ENCODE results near the gene ZDHHC3.

ZDHHC3 gene

DNA sequence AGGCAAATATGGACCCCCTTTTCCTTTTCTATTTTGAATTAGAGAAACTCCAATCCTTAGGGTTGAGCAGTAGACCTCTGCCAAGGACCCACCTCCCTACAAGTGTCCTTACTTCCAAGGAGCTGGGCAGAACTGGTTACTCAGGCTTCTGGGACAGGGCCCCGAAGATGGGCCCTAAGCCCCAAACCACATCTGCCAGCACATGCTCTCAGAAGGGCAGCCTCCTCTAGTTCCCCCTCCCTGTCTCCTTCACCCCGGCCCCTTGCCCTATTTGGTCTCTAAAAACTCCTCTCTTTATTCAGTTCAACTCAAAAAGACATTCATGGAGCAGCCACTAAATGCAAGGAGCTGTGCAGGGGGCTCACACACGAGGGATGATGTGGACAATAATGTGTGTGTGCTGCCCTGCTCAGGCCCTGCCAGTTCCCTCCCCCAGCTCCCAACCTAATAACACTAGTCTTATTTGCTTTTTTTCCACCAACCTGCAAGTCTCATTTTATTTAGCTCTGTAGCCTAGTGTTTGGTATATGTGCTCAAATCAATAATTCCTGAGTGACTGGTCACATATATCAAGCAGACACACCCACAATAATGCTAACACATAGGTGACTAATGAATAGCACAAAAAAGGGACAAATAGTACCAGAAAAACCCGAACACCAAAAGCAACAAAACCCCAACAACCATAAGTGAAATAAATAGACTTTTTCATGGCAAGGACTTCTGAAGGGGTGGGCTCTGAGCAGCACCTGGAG, 12.2 kb downstream of the ZDHHC3 start:
- TF ChIP-seq, protein P1, sequence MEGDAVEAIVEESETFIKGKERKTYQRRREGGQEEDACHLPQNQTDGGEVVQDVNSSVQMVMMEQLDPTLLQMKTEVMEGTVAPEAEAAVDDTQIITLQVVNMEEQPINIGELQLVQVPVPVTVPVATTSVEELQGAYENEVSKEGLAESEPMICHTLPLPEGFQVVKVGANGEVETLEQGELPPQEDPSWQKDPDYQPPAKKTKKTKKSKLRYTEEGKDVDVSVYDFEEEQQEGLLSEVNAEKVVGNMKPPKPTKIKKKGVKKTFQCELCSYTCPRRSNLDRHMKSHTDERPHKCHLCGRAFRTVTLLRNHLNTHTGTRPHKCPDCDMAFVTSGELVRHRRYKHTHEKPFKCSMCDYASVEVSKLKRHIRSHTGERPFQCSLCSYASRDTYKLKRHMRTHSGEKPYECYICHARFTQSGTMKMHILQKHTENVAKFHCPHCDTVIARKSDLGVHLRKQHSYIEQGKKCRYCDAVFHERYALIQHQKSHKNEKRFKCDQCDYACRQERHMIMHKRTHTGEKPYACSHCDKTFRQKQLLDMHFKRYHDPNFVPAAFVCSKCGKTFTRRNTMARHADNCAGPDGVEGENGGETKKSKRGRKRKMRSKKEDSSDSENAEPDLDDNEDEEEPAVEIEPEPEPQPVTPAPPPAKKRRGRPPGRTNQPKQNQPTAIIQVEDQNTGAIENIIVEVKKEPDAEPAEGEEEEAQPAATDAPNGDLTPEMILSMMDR (IDR thresholded peaks at IDR 0.05), result no peak
- Histone ChIP-seq H3K27me3 (no peaks in the 10 kb centered on the region), H3K27ac (peak overlapping the region; percentile 85), H3K36me3 (peaks cover 7% of the 10 kb centered on the region), H3K4me3 (ENCODE audit: low read depth in 1 of 2, low read length in 1 of 2) (no peak overlapping the region), H3K9me3 (no peaks in the 10 kb centered on the region), H3K4me1 (ENCODE audit: control insufficient read depth in 1 of 2, insufficient read depth in 1 of 2, low read depth in 1 of 2, low read length in 1 of 2) (peaks cover 93 to 94% of the 10 kb centered on the region in 2 experiments)

DNA sequence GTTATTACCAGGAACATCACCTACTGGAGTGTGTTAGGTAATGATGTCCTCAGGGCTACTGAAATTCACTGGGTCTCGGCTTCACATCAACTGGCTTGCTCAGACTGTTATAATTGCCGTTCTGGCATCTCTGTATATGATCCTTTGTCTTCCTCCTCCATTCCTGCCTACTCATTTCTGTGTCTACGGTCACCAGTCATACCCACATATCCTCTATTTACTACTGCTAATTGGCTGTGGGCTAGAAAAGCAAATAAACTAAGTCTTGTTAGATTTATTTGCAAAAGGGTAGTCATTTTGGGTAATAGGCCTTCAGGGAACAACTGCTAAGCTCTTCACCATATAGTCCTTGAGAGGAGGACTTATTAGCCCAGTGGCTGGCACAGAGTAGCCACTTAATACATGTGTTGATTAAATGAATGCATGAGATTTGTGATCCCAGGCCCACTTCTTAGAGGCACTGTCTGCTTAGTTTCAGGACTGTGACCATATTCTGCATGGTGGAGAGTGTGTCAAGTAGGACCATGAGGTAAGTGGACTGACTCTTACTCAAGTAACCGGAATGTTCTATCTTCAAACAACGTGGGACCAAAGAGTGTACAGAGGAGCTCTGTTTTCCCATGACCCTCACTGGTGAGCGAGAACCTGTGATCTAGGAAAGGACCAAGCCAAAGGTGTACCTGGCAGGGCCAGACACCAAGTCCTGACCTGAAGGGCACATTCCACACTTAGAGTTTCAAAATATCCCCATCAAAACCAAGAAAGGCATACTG, 13.2 kb downstream of the ZDHHC3 start:
- TF ChIP-seq, protein P1 (IDR thresholded peaks at IDR 0.05), result no peak
- Histone ChIP-seq H3K27me3 (no peaks in the 10 kb centered on the region), H3K36me3 (peaks cover 17% of the 10 kb centered on the region), H3K9me3 (no peaks in the 10 kb centered on the region), H3K4me3 (ENCODE audit: low read depth in 1 of 2, low read length in 1 of 2) (no peak overlapping the region), H3K4me1 (ENCODE audit: control insufficient read depth in 1 of 2, insufficient read depth in 1 of 2, low read depth in 1 of 2, low read length in 1 of 2) (peaks cover 84 to 85% of the 10 kb centered on the region in 2 experiments), H3K27ac (peak overlapping the region; percentile 60)

DNA sequence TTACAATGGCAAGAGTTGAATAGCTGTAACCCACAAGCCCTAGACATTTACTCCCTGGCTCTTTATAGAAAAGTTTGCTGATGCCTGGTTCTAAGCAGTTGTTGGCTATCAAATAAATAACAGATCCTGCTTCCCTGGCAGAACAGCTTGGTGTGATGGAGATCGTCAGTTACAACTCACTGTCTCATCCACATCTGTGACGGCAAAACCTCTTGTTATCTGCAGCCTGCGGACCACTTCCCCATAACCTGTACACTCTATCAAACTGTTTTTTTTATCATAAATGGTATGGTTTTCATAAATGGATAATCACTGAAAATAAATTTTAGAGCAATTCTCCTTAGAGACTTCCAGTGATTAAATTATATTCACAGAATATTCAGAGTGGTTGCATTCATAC, 14.1 kb downstream of the ZDHHC3 start:
- peaks cover 25% of the 10 kb centered on the region for H3K36me3 ChIP-seq
- TF ChIP-seq, protein P1 (IDR thresholded peaks at IDR 0.05), result no peak

GRCh38 chr3:44960387-44961026, 15.5 kb downstream of the ZDHHC3 start:
- H3K36me3 ChIP-seq, result peaks cover 25% of the 10 kb centered on the region

More for the DNA sequence above, 14.1 kb downstream of the ZDHHC3 start:
- no peak overlapping the region for H3K4me3 ChIP-seq (ENCODE audit: low read depth in 1 of 2, low read length in 1 of 2)
- H3K27me3 ChIP-seq, result no peaks in the 10 kb centered on the region
- H3K4me1 ChIP-seq (ENCODE audit: control insufficient read depth in 1 of 2, insufficient read depth in 1 of 2, low read depth in 1 of 2, low read length in 1 of 2), result peaks cover 77% of the 10 kb centered on the region in 2 experiments
- H3K9me3 ChIP-seq, result no peaks in the 10 kb centered on the region
- peak overlapping the region; percentile 60 for H3K27ac ChIP-seq

GRCh38 chr3:44958386-44958785, 17.6 kb downstream of the ZDHHC3 start:
- no peak overlapping the region for H3K4me3 ChIP-seq (ENCODE audit: low read depth in 1 of 2, low read length in 1 of 2)
- no peaks in the 10 kb centered on the region for H3K27me3 ChIP-seq
- H3K27ac ChIP-seq, result no peak overlapping the region
- peaks cover 25% of the 10 kb centered on the region for H3K36me3 ChIP-seq
- H3K4me1 ChIP-seq (ENCODE audit: control insufficient read depth in 1 of 2, insufficient read depth in 1 of 2, low read depth in 1 of 2, low read length in 1 of 2), result peaks cover 75 to 77% of the 10 kb centered on the region in 2 experiments
- H3K9me3 ChIP-seq, result no peaks in the 10 kb centered on the region
- TF ChIP-seq, protein P1 (IDR thresholded peaks at IDR 0.05), result no peak

More at GRCh38 chr3:44960387-44961026, 15.5 kb downstream of the ZDHHC3 start:
- TF ChIP-seq, protein P1 (IDR thresholded peaks at IDR 0.05), result no peak
- Histone ChIP-seq H3K4me3 (ENCODE audit: low read depth in 1 of 2, low read length in 1 of 2) (no peak overlapping the region), H3K9me3 (no peaks in the 10 kb centered on the region), H3K27me3 (no peaks in the 10 kb centered on the region), H3K4me1 (ENCODE audit: control insufficient read depth in 1 of 2, insufficient read depth in 1 of 2, low read depth in 1 of 2, low read length in 1 of 2) (peaks cover 76 to 77% of the 10 kb centered on the region in 2 experiments), H3K27ac (peak overlapping the region; percentile 68)
